NCI-H146 treated with DMSO at 0.1 percent for 48 hours (cell line): ENCODE results near the gene PRR5.
"Not testable (repeated sequence)": the region's sequence is repeated elsewhere in the genome, so short reads cannot be mapped to it uniquely, and the experiment has no call there.

Experiments
- DNase-seq: peaks from one replicate; lab custom pipeline; 2025; ENCODE audit not compliant: unreplicated experiment; lab: John Stamatoyannopoulos, UW

PRR5 gene

DNA sequence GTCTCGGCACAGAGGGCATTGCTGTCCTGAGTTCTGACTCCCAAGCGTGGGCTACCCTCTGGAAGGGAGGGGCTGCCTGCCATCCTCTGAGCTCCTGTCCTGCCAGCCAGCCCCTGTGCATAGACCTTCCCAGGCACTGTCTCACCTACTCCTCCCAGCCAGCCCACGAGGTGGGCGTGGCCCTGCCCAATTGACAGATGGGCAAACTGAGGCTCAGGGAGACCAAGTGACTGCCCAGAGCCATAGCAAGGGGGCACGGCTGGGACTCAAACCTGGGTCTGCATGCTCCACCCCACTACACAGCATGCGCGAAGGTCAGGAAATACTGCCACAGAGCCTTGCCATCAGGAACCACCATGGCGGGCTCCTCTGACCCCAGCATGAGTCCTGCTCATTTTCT is 29.4 kb upstream of the PRR5 start:
- no peak for DNase-seq

DNA sequence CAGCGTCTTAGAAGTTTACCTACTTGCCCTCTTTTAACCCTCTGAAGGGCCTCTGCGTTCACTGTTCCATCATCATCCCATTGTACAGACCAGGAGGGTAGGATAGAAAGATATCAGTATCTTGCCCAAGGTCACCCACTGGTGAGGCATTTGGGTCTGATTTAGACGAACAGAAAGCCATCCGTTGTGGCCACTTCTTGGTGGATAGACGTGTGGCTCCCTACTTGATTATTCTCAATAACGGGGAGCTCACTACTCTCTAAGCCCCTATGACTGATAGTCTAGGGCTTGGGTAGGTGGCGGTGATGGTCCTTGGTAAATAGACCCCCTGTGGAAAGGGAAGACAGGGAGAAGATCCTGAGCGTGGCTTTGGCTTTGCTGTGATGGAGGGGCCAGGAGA is 28.6 kb upstream of the PRR5 start:
- no peak for DNase-seq

DNA sequence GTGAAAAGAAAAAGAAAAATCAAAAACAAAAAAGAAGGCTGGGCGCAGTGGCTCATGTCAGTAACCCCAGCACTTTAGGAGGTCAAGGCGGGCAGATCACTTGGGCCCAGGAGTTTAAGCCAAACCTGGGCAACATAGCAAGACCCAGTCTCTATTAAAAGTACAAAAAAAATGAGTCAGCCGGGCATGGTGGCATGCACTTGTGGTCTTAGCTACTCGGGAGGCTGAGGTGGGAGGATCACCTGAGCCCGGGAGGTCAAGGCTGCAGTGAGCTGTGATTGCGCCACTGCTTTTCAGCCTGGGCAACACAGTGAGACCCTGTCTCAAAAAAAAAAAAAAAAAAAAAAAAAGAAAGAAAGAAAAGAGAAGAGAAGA is 26.0 kb upstream of the PRR5 start:
- DNase-seq, result not testable (repeated sequence)

DNA sequence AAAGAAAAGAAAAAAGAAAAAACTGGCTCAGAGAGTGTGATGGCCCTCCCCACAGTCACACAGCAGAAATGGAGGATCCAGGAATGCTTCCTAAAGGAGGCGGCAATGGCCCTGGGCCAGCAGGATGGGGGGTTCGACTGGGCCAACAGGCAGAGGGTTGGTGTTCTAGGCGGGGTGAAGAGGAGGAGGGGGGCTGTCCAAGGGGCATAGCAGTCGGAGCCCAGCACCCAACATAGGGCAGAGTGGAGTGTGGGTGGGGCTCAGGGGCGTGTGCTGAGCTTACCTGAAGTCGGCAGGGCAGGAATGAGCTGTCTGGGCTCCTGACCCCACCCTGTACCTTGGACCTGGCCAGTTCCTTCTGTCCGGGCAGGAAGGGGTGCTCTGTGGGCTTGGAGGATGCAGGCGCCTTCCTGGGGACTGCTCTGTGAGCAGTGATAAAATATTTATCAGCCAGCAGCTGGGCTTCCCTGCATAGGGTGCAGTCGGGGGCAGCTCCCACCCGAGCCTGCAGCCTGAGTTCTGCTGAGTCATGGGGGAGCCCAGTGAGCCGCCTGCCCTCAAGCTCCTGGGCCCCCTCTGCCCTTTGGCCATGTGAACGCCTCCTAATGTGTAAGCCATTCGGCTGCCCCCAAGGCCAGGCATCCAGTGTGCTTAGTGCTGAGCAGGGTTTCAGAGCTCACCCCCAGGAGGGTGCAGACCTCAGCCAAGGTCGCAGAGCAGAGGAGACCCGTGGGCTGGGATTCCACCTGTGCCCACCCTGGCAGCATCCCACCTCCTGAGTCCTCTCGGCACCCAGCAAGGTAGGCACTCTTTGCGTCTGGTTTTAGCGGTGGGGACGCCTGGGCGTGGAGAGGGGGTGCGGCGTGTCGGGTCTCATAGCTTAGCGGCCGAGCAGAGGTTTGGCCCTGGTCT is 25.3 kb upstream of the PRR5 start:
- no peak for DNase-seq

DNA sequence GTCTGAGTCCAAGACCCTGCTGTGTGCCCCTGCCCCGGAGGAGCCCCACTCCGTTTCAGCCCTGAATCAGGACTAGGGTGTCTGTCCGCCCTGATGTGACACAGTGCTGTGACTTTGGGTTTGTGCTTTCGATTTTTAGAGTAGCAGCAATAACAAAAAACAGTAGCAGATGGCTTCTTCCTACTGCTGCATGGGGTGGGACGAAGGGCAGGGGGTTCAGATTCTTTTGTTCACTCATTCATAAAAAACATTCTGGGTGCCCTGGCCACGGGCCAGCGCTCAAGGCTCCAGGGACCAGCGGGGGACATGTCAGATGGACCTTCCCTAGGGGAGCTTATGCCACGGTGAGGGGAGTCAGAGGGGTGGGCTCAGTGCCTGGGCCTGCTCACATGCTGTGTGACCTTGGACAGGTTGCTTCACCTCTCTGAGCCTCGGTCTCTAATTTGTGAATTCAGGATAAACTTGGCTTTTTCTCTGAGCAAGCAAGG is 24.6 kb upstream of the PRR5 start:
- no peak for DNase-seq

DNA sequence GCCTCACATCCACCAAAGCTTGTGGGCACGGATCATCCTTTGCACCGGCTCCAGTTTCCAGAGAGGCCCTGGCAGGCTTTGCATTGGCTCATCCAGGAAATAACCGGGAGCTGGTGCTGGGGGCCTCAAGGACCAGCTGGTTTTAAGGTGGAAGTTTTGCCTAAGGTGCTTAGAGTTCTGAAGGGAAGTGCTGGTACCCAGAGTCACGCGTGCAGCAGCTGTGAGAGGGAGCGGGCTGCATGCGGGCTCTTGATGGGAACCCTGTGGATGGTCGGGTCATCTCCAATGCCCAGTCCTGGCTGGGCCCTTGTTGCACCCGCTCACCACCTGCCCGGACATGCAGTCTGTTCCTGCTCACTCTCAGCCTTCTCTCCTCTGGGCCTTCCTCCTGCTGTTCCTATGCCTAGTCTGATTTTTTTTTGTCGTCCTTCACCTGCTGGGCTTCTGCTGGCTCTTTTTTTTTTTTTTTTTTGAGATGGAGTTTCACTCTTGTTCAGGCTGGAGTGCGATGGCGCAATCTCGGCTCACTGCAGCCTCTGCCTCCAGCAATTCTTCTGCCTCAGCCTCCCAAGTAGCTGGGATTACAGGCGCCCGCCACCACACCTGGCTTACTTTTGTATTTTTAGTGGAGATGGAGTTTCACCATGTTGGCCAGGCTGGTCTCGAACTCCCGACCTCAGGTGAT is 24.0 kb upstream of the PRR5 start:
- no peak for DNase-seq

DNA sequence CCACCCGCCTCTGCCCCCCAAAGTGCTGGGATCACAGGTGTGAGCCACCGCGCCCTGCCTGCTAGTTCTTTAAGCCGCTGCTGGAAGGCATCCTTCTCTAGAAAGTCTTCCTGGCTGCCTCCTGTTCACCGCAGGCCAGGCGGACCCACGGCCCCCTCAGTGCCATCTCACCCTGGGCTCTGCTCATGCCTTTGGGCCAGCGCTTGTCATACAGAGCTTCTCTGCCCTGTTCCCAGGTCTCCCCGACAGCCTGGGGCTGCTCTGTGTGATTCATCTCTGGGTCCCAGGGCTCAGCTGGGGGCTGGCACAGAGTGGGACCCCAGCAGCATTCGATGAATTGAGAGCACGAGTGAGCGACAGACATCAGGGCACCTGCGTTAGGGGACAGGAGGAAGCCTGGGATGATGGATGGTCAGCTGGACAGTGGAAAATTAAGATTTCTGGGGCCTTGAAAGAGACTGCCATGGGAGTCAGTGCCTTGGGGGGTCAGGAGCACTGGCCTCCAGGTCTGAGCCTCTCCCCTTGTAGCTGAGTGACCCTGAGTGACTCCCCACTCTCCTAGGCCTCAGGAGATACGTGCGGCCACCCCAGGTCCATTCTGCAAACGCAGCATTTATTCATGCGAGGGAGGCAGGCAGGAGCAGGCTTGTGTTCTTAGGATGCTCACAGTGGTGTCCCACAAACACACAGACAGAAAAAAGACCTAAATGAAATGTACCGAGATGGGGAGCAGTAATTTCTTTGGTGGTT is 23.3 kb upstream of the PRR5 start:
- DNase-seq, result no peak

DNA sequence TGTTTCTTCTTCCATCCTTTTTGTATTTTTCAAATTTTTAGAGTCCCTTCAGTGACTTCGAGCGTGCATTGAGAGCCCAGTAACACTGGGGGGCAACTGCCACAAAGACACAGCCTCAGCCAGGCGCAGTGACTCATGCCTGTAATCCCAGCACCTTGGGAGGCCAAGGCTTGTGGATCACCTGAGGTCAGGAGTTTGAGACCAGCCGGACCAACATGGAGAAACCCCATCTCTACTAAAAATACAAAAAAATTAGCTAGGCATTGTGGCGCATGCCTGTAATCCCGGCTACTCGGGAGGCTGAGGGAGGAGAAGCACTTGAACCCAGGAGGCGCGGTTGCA is 22.7 kb upstream of the PRR5 start:
- not testable (repeated sequence) for DNase-seq

DNA sequence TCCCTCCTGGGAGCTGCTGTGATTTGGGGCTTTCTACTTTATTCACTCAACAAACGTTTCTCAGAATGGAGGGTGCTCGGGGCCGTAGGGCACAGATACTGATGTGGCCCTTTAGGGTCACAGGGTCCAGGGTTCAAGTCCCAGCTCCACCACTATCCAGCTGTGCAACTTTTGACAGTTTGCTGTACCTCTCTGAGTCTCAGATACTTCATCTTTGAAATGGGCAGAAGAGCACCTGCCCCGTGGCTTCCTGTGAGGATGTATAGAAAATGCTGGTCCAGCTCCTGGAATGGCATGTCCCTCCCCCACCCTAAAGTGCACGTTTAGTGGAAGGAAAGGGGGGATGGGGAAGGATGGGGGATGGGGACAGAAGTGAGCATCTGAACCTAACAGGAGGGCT is 21.9 kb upstream of the PRR5 start:
- no peak for DNase-seq

DNA sequence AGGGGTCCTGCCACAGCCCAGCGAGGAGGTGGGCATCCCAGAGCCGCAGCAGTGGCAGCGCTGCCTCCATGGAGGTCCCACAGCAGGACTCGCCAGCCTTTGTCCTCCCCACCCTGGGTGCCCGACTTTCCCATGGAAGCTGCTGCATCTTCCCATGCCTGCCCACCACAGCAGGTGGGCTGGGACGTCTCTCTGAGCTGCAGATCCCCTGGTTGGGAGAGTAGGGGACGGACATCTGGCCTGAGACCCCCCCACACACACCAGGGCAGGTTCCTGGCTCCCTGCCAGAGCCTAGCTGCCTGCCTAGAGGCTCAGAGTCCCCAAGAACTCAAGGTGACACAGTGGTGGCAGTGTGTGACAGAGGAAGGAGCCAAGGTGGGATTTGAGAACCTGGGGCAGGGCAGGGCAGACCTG is 21.5 kb upstream of the PRR5 start:
- no peak for DNase-seq

DNA sequence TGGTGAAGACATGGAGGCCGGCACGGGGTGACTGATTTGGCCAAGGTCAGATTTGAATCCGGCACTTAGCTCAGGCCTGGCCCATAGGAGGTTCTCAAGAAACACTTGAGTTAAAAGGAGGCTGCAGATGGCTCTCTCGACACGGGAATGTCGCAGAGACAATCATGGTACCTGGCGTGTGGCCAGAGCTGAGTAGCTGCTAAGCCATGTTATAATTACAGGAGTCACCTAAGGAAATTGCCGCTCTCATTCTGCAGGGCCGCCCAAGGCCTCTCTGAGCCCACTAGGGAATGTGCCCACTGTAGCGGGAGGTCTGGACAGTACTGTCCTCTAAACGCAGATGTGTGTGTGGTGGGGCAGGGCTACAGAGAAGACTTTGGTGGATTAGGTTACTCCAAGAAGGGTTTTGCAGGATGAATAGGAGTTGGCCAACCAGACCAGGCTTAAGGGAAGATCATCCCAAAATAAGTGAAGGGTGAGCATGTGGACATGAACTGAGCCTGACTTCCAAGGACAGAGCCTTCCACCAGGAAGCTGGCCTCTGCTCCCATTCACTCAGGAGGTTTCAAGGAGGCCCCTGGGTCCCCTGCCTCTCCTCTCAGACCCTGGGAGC is 19.3 kb upstream of the PRR5 start:
- no peak for DNase-seq

DNA sequence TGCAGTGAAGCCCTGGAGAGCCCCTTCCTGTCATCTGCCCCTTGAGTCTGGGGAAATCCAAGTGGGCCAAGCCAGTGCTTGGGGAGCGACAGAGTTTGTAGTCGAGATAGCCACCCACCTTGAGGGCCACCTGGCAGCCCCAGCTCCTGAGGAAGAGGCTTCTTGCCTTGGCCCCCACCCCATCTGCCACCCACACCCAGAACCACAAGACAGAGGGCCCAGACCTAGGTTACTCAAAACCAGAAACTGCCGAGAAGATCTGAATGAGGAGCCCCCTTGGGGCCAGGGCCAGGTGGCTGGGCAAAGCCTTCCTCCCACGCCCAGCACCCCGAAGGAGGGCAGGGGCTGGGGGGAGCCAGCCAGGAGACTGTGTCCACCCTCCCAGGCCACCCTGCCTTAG is 18.8 kb upstream of the PRR5 start:
- DNase-seq, result no peak

DNA sequence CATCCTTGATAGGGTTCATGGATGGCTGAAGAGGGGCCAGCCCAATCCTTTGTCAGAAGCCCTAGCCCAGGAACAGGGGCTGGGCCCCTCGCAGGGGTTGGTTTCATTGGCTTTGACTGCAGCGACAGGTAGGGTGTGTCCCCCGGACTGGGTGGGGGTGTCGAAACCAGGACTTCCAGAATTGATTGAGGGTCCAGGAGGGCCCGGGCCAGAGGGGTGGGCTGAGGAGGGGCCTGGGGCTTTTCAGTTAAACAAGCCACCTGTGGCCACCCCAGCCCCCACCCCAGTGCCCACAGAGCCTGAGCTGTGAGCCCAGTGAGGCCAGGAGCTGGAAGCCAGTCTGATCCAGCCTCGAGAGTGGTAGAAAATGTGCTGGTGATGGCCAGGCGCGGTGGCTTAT is 18.1 kb upstream of the PRR5 start:
- no peak for DNase-seq

DNA sequence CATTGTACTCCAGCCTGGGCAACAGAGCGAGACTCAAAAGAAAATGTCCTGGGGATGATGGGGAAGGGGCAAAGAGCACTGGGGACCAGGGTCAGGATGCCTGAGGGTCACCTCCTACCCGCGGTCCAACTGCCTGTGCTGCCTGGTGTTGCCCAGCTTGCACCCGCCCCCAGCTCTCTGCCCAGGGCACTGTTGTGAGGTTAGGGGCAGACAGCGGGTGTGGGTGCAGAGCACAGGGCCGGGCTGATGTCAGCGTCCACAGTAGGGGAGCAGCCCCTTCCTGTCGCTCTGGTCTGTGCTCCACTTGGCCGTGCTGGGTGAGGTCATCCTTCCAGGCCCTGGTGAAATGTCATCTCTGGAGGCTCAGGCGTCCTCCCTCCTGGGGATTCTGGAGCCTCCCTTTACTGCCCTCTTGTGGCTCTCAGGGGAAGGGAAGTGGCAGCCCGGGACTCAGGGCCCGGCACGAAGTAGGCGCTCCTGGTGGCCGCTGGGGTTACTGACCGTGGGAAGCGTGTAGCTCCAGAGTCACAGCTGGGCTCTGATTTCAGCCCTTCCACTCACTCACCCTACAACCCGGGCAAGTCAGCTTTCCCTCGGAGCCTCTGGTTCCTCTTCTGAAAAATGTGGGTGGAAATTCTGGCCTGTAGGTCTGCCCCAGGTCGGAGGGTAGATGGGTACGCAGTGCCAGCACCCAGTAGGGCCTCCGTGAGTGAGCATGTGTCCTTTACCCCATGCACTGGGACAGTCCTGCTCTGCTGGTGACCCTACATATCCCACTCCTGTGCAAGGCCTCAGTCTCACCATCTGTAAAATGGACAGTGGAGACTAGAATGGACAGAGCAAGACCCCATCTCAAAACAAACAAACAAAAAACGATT is 17.3 kb upstream of the PRR5 start:
- peak; percentile 63 for DNase-seq

DNA sequence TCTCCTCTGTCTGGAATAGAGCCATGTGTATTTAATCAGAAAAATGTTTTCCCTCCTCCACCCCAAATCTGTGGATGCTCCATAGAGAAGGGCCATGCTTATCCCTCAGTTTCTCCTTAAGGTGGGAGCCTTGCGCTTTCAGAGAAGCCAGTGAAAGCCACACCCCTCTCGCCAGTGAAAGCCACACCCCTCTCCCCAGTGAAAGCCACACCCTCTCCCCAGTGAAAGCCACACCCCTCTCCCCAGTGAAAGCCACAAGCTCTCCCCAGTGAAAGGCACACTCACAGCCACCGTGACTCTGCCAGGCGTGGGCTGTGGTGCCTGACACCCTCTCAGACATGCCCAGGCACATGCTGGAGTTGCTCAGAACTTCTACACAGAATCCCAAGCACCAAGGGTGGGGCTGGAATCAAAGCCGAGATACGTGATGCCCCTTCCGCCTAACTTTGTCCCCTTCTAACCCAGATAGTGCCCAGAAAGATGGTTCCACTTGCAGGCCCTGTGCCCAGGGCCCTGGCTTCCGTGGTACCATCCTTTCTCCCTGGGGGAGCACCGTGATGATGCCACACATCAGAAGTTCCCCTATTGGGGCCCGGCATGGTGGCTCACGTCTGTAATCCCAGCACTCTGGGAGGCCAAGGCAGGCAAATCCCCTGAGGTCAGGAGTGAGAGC is 16.5 kb upstream of the PRR5 start:
- no peak for DNase-seq

DNA sequence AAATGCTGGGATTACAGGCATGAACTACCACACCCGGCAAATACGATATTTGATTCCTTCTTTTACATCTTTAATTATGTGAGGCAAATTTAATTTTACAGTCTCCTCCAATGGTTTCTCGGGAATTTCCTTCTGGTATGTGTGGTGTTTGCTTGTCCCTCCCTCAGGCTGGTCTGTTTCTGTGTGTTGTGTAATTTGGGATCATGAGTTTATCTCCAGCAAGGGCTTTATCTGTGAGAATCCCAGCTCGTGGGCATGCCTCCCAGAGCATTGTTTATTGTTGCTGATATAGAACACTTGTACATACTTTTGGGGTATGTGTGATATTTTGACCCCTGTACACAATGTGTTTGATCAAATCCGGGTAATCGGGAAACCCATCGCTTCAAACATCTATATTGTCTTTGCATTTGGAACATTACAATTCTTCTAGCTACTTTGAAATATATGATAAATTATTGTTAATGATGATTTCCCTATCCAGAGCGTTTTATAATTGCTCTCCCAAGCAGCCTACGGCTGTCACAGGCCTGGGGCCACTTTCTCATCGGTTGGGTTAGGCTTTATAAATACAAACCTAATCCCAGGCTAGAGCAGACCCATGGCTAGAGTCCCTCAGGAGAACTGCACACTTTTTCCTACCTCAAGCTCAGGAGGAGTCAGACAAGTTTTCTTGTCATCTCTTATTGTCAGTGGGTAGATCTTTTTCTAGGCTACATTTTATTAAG is 15.0 kb upstream of the PRR5 start:
- DNase-seq, result no peak

DNA sequence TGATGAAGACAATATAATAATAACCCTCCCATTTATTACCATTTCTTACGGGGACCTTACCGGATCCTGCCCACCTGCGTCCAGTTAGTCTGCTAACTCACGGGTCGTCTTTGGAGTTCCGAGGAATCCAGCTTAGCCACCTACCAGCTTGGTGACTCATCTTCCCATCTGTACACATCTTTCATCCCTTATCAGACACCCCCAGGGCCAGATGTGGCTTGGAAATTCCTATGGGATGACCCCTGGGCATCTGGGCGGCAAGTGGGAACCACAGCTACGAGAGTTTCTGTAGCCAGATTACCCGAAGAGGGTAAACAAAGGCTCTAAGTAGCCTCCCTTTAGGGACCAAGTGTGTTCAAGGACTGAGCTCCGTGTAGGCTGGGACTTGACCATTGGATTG is 12.8 kb upstream of the PRR5 start:
- DNase-seq, result no peak

DNA sequence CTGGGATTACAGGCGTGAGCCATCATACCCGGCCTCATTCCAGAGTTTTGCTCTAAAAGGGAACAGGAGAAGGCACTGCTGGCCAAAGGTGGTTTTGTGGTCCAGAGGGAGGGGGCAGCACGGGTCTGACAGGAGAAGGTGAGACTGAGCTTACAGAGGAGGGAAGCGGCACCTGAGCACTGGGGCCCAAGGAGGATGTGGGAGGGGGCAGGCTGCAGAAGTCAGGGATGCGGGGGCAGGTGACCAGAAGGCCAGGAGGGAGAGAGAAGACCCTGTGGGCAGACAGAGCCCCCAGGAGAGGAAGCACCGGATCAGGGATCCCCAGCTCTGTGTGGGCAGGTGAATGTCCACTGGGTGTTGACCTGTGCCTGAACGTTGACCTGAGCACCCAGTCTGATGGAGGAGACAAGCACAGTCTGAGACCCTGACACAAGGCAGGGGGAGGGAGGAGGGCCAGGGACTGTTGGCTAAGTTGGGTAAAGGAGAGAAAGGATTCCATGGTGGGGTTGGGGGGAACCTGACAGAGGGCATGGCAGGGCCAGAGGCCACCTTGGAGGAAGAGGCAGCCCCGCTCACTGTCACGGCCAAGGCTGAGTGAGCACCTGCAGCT is 12.0 kb upstream of the PRR5 start:
- DNase-seq, result no peak
